GM23248 (cell line): ENCODE measurements around the gene ATP8A2.

Source experiments
- EZH2 ChIP-seq: fragments of 200-600 bp; sonication (generic); IDR thresholded peaks from 2 replicates; pipeline ENCODE4 v1.6.1; 2018; ENCODE audit warnings: antibody characterized with exemption, mild to moderate bottlenecking; ENCODE audit not compliant: insufficient read depth, poor library complexity, severe bottlenecking
- EZH2phosphoT487 ChIP-seq: fragments of 200-600 bp; sonication (generic); IDR thresholded peaks from 2 replicates; pipeline ENCODE4 v1.6.1; 2018; ENCODE audit warnings: antibody characterized with exemption, moderate library complexity, mild to moderate bottlenecking, low read depth; ENCODE audit not compliant: insufficient read depth

GRCh38 chr13:25654322-25654721, 282.5 kb downstream of the ATP8A2 start:
- no peak for TF ChIP-seq EZH2
- TF ChIP-seq EZH2phosphoT487 = no peak
